Panc1 (cell line): ENCODE measurements around the gene NTMT1. TPM values are rescaled to one million over a fixed set of nuclear protein-coding genes. Genes with fewer than 3 reads are reported as not detected.

Experiments
- ATAC-seq: fragments of 200-7000 bp; cut with Tn5 transposase; 2 replicates; pipeline ENCODE4 v1.9.1; 2020; ENCODE audit warnings: mild to moderate bottlenecking, moderate library complexity
- BruUV-seq: library from RNA; stranded (reverse); fragments of 400-500 nt; replicated peaks from 2 replicates; lab custom pipeline; 2021; lab: Mats Ljungman, UMichigan
- CTCF ChIA-PET: fragments of 300-600 bp; sonication (Branson Sonifier 250); formaldehyde crosslinking; loops from one replicate; lab custom pipeline; 2022; ENCODE audit warnings: antibody characterized with exemption; lab: Charles Lee
- POLR2A ChIA-PET: fragments of 300-600 bp; sonication (Branson Sonifier 250); formaldehyde crosslinking; loops from one replicate; lab custom pipeline; 2022; ENCODE audit warnings: antibody characterized with exemption; lab: Charles Lee
- DNase-seq: peaks from one replicate; pipeline ENCODE4 v3.0.0-alpha.2; 2010; ENCODE audit warnings: low read depth, low spot score
- H3K27ac ChIP-seq: 2 replicates; pipeline ENCODE4 v1.5.1; 2011; ENCODE audit warnings: mild to moderate bottlenecking, low read length, inconsistent platforms
- H3K27me3 ChIP-seq: fragments of 200-500 bp; sonication (Bioruptor generic); 2 replicates; pipeline ENCODE4 v1.6.0; 2014; ENCODE audit warnings: low read length, inconsistent platforms; ENCODE audit not compliant: control insufficient read depth, insufficient read depth
- H3K36me3 ChIP-seq: fragments of 200-500 bp; sonication (Bioruptor generic); 2 replicates; pipeline ENCODE4 v1.5.1; 2014; ENCODE audit warnings: inconsistent platforms, mild to moderate bottlenecking, low read length, moderate library complexity; ENCODE audit not compliant: control insufficient read depth, insufficient read depth
- H3K4me1 ChIP-seq: 2 replicates; pipeline ENCODE4 v1.5.1; 2011; ENCODE audit warnings: inconsistent platforms, mild to moderate bottlenecking, low read length, moderate library complexity; ENCODE audit not compliant: control insufficient read depth, insufficient read depth
- H3K4me3 ChIP-seq, 2 experiments: 2 replicates each; pipeline ENCODE4 v1.5.1; 2011 to 2012; ENCODE audit warnings: low read depth in 2 of 2, low read length in 2 of 2, mild to moderate bottlenecking in 2 of 2, inconsistent platforms in 1 of 2, moderate library complexity in 1 of 2
- H3K9me3 ChIP-seq: fragments of 200-500 bp; sonication (Bioruptor generic); 2 replicates; pipeline ENCODE4 v1.5.1; 2014; ENCODE audit warnings: low read depth, mild to moderate bottlenecking, inconsistent platforms, low read length, moderate library complexity; ENCODE audit not compliant: control insufficient read depth, insufficient read depth
- POLR2AphosphoS5 ChIP-seq: IDR thresholded peaks from 2 replicates; pipeline ENCODE4 v1.6.1; 2012; ENCODE audit warnings: mild to moderate bottlenecking, low read depth, low read length, moderate library complexity
- SIN3A ChIP-seq: IDR thresholded peaks from 2 replicates; pipeline ENCODE4 v1.6.1; 2012; ENCODE audit warnings: low read depth, mild to moderate bottlenecking, low read length, moderate library complexity, borderline replicate concordance; ENCODE audit not compliant: insufficient read depth
- TCF7L2 ChIP-seq: IDR thresholded peaks from 2 replicates; pipeline ENCODE4 v1.6.1; 2011; ENCODE audit warnings: mild to moderate bottlenecking, low read depth, low read length, inconsistent platforms
- in situ Hi-C: cut with HindIII; loops from 2 replicates; pipeline ENCODE4 v1.10.0; 2016; ENCODE audit warnings: low sequenced_read_pairs, low pct_unique_long_range_greater_than_20kb
- intact Hi-C: fragments of 100-400 bp; cut with micrococcal nuclease; formaldehyde crosslinking; loops from one replicate; pipeline ENCODE4 v1.10.0; 2022; ENCODE audit not compliant: unreplicated experiment
- total RNA-seq: library from RNA; stranded (reverse); gene quantifications from one replicate; pipeline ENCODE4 v1.2.1, GENCODE V29; 2021; ENCODE audit not compliant: unreplicated experiment
- TF ChIP-seq, protein P1 (sequence below), 2 experiments: IDR thresholded peaks; 2 replicates each; pipeline ENCODE4 v1.6.1; 2011 to 2012; ENCODE audit warnings: low read depth in 2 of 2, control low read depth in 1 of 2, low read length in 1 of 2, mild to moderate bottlenecking in 1 of 2, moderate library complexity in 1 of 2; ENCODE audit not compliant: insufficient read depth in 1 of 2
- TF ChIP-seq, protein P2 (sequence below): fragments of 450-650 bp; IDR thresholded peaks from 2 replicates; pipeline ENCODE4 v1.5.1; 2017; ENCODE audit warnings: mild to moderate bottlenecking

Gene NTMT1
- total RNA-seq, 1 experiment from 2014 or later, result 47.5 TPM

DNA sequence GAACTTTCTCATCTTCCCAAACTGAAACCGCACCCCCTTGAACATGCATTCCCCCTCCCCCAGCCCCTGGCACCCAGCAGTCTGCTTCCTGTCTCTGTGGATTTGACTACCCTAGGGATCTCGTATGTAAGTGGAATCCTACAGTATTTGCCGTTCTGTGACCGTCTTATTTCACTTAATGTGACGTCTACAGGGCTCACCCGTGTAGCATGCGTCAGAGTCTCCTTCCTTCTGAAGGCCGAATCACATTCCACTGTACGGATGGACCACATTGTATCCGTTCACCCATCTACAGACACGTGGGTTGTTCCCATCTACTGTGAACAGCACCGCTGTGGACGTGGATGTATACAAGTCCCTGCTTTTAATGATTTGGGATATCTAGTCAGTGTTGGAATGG lies 44.0 kb downstream of the NTMT1 start:
- BruUV-seq, result no TSS peak
- Histone ChIP-seq H3K27ac (no peak overlapping the region), H3K9me3 (no peaks in the 10 kb centered on the region), H3K4me1 (no peaks in the 10 kb centered on the region), H3K4me3 (no peak overlapping the region), H3K27me3 (no peaks in the 10 kb centered on the region), H3K36me3 (no peaks in the 10 kb centered on the region)
- in situ Hi-C loops, result no loop called here
- TF ChIP-seq, protein P1, sequence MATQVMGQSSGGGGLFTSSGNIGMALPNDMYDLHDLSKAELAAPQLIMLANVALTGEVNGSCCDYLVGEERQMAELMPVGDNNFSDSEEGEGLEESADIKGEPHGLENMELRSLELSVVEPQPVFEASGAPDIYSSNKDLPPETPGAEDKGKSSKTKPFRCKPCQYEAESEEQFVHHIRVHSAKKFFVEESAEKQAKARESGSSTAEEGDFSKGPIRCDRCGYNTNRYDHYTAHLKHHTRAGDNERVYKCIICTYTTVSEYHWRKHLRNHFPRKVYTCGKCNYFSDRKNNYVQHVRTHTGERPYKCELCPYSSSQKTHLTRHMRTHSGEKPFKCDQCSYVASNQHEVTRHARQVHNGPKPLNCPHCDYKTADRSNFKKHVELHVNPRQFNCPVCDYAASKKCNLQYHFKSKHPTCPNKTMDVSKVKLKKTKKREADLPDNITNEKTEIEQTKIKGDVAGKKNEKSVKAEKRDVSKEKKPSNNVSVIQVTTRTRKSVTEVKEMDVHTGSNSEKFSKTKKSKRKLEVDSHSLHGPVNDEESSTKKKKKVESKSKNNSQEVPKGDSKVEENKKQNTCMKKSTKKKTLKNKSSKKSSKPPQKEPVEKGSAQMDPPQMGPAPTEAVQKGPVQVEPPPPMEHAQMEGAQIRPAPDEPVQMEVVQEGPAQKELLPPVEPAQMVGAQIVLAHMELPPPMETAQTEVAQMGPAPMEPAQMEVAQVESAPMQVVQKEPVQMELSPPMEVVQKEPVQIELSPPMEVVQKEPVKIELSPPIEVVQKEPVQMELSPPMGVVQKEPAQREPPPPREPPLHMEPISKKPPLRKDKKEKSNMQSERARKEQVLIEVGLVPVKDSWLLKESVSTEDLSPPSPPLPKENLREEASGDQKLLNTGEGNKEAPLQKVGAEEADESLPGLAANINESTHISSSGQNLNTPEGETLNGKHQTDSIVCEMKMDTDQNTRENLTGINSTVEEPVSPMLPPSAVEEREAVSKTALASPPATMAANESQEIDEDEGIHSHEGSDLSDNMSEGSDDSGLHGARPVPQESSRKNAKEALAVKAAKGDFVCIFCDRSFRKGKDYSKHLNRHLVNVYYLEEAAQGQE (IDR thresholded peaks at IDR 0.05; ENCODE audit: insufficient read depth in 1 of 2, low read depth in 2 of 2, low read length in 1 of 2), result no peak
- no peak for TF ChIP-seq POLR2AphosphoS5
- no peak for TF ChIP-seq SIN3A
- TF ChIP-seq, protein P2, sequence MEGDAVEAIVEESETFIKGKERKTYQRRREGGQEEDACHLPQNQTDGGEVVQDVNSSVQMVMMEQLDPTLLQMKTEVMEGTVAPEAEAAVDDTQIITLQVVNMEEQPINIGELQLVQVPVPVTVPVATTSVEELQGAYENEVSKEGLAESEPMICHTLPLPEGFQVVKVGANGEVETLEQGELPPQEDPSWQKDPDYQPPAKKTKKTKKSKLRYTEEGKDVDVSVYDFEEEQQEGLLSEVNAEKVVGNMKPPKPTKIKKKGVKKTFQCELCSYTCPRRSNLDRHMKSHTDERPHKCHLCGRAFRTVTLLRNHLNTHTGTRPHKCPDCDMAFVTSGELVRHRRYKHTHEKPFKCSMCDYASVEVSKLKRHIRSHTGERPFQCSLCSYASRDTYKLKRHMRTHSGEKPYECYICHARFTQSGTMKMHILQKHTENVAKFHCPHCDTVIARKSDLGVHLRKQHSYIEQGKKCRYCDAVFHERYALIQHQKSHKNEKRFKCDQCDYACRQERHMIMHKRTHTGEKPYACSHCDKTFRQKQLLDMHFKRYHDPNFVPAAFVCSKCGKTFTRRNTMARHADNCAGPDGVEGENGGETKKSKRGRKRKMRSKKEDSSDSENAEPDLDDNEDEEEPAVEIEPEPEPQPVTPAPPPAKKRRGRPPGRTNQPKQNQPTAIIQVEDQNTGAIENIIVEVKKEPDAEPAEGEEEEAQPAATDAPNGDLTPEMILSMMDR, result no peak
- no peak for TF ChIP-seq TCF7L2
- no peak for ATAC-seq
- intact Hi-C loops, result no loop called here
- DNase-seq, result no peak
- CTCF ChIA-PET, result no interaction called here
- POLR2A ChIA-PET, result no interaction called here

DNA sequence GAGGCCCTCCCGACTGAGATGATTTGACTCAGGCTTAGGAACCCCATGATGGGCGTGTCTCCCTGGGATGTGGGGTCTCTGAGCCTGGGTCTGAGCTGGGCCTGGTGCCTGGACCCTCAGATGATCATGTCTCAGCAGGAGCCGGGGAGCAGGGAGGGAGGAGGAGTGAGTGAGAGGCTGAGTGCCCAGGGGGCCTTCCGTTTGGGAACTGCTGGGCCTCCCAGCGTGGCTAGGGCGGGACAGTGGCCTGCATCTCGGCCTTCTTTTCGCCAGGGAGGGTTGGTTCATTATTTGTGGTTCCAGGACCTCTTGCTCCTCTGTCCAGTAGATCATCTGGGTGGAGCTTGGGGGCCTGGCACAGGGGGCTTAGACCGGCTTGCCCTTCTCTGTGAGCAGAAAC lies 45.1 kb downstream of the NTMT1 start:
- ATAC-seq, result no peak
- in situ Hi-C loops, result no loop called here
- BruUV-seq, result no TSS peak

More for the DNA sequence above, 45.1 kb downstream of the NTMT1 start:
- H3K36me3 ChIP-seq, result no peaks in the 10 kb centered on the region
- H3K4me1 ChIP-seq, result no peaks in the 10 kb centered on the region
- H3K27ac ChIP-seq, result no peak overlapping the region
- no peaks in the 10 kb centered on the region for H3K27me3 ChIP-seq
- CTCF ChIA-PET, result no interaction called here
- TF ChIP-seq SIN3A (no peak), TCF7L2 (no peak), POLR2AphosphoS5 (no peak)
- TF ChIP-seq, protein P2, result no peak
- TF ChIP-seq, protein P1 (IDR thresholded peaks at IDR 0.05; ENCODE audit: insufficient read depth in 1 of 2, low read depth in 2 of 2, low read length in 1 of 2), result no peak
- POLR2A ChIA-PET, result interaction anchor here (0.6 kb wide), 1 partner anchor 1266 kb away, joined by 4 read pairs; no protein-coding TSS in a partner anchor
- no peaks in the 10 kb centered on the region for H3K9me3 ChIP-seq
- DNase-seq, result no peak
- intact Hi-C loops, result no loop called here
- no peak overlapping the region for H3K4me3 ChIP-seq
